ENCODE measurements around the gene SRSF6. TPM values are rescaled to one million over a fixed set of nuclear protein-coding genes. Genes with fewer than 3 reads are reported as not detected.
"Not testable (repeated sequence)": the region's sequence is repeated elsewhere in the genome, so short reads cannot be mapped to it uniquely, and the experiment has no call there.

SRSF6 gene
- total RNA-seq, 1 donor from 2014 or later, result 34.5 TPM

DNA sequence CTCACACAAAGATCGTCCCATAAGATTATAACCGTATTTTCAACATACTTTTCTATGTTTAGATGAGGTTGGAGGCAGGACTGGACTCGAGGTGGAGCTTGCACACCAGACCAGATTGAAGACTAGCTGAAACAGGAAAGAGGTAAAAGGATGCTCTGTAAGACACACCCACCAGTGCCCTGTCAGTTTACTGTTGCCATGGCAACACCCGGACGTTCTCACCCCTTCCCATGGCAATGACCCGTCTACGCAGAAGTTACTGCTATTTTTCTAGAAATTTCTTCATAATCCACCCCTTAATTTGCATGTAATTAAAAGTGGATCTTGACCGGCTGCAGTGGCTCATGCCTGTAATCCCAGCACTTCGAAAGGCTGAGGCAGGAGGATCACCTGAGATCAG is 13.6 kb upstream of the SRSF6 start:
- Histone ChIP-seq H3K4me3 (ENCODE audit: low read depth, low read length) (no peak overlapping the region), H3K36me3 (ENCODE audit: control insufficient read depth, insufficient read depth, low read length) (no peaks in the 10 kb centered on the region), H3K27me3 (ENCODE audit: control insufficient read depth, insufficient read depth, low read length) (no peaks in the 10 kb centered on the region)
- TF ChIP-seq CTCF (IDR thresholded peaks at IDR 0.05; ENCODE audit: insufficient read depth, low read length, severe bottlenecking), result no peak
- FAIRE-seq (no peak), DNase-seq (ENCODE audit: low read depth) (no peak)

DNA sequence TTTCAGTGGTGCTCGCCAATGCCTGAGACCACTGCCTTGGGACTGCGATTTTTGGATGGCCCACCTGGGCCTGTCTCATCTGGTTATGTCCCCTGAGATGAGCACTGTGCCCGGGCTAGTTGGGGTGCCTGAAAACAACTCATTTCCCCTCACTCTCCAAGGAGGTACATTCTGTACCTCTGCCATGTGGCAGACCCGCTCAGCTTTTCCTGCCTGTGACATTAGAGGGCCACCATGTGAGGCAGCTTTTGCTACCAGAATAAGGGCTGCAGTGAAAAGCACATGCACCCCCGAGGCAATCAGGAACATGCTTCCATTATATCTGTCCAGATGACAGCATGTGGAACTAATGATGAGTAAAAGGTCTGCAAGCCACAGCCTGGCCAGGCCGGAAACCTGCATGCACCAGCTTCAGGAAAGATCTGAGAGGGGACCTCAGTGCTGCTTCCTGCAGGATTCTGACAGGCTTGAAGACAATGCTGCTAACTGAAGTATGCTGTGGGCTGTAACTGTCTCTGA is 11.3 kb upstream of the SRSF6 start:
- FAIRE-seq (no peak), DNase-seq (ENCODE audit: low read depth) (peak; percentile 55)
- no peaks in the 10 kb centered on the region for H3K36me3 ChIP-seq (ENCODE audit: control insufficient read depth, insufficient read depth, low read length)
- no peaks in the 10 kb centered on the region for H3K27me3 ChIP-seq (ENCODE audit: control insufficient read depth, insufficient read depth, low read length)
- H3K4me3 ChIP-seq (ENCODE audit: low read depth, low read length), result no peak overlapping the region
- no peak for TF ChIP-seq CTCF (IDR thresholded peaks at IDR 0.05; ENCODE audit: insufficient read depth, low read length, severe bottlenecking)

DNA sequence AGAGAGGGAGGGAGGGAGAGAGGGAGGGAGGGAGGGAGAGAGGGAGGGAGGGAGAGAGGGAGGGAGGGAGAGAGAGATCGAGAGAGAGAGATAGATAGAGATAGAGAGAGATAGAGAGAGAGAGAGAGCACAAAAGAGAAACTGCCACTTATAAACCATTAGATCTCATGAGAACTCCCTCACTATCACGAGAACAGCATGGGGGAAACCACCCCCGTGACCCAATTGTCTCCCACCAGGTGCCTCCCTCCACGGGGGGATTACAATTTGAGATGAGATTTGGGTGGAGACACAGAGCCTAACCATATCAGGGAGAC is 9.3 kb upstream of the SRSF6 start:
- not testable (repeated sequence) for FAIRE-seq; H3K27me3 ChIP-seq (ENCODE audit: control insufficient read depth, insufficient read depth, low read length); H3K4me3 ChIP-seq (ENCODE audit: low read depth, low read length); DNase-seq (ENCODE audit: low read depth); H3K36me3 ChIP-seq (ENCODE audit: control insufficient read depth, insufficient read depth, low read length)

- DNase-seq (ENCODE audit: low read depth), result peak; percentile 45
- no peak overlapping the region for H3K4me3 ChIP-seq (ENCODE audit: low read depth, low read length)
- H3K27me3 ChIP-seq (ENCODE audit: control insufficient read depth, insufficient read depth, low read length), result no peaks in the 10 kb centered on the region
- peak; percentile 75 for TF ChIP-seq CTCF (IDR thresholded peaks at IDR 0.05; ENCODE audit: insufficient read depth, low read length, severe bottlenecking)
- H3K36me3 ChIP-seq (ENCODE audit: control insufficient read depth, insufficient read depth, low read length), result no peaks in the 10 kb centered on the region
- FAIRE-seq, result no peak
Observed at GRCh38 chr20:43448748-43449535, 8.8 kb upstream of the SRSF6 start.

GRCh38 chr20:43450841-43451799 is 6.6 kb upstream of the SRSF6 start:
- DNase-seq (ENCODE audit: low read depth), result no peak
- H3K4me3 ChIP-seq (ENCODE audit: low read depth, low read length), result no peak overlapping the region
- H3K27me3 ChIP-seq (ENCODE audit: control insufficient read depth, insufficient read depth, low read length), result no peaks in the 10 kb centered on the region
- no peaks in the 10 kb centered on the region for H3K36me3 ChIP-seq (ENCODE audit: control insufficient read depth, insufficient read depth, low read length)
- no peak for TF ChIP-seq CTCF (IDR thresholded peaks at IDR 0.05; ENCODE audit: insufficient read depth, low read length, severe bottlenecking)
- no peak for FAIRE-seq
